HG02970 (cell line): Measurements from ENCODE around the gene TESMIN.

Source experiments
- ATAC-seq: cut with Tn5 transposase; IDR thresholded peaks from one replicate; pipeline ENCODE4 v1.9.1; 2021; ENCODE audit warnings: mild to moderate bottlenecking, moderate library complexity, moderate number of reproducible peaks; ENCODE audit not compliant: unreplicated experiment, low FRiP score

The TESMIN gene

GRCh38 chr11:68686486-68686885 is 64.8 kb downstream of the TESMIN start:
- ATAC-seq, result no peak

DNA sequence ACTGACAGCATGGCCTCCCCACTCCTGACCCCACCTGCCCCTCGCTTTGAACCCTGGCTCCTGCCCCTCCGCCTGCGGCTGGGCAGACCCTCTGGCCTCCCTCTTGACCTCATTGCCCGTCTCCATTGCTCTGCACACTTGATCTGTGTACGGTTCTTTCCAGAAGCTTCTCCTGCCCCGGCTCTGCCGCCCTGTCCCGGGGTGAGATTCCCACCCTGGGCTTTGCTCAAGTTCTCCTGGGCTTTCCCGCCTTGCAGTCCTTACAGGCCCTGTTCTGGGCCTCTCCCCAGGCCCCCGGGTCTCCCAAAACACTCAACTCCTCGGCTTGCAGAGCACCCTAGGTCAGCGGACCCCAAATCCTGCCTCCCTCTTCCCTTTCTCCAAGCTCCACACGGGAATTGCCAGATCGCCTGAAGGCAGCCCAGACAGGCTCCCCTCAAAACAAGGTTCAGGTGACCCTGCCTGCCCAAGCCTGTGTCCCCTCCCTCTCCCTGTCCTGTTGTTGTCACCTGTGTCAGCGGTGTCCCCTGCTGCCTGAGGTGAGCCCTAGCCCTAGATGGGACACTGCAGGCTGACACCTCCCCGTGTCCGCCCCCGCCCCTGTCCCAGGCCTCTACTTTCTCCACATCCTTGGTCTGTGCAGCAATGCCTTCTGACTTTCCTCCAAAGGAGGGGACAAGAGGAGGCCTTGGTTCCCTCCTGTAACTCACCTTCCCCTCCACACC is 65.5 kb downstream of the TESMIN start:
- no peak for ATAC-seq

- no peak for ATAC-seq
Observed at GRCh38 chr11:68684385-68685356, 66.6 kb downstream of the TESMIN start, which contains the start of gene GAL. Gene GAL (plus strand): TSS chr11:68684544. CDS start chr11:68684924, 380 bp downstream.

GRCh38 chr11:68683536-68684384 is 67.6 kb downstream of the TESMIN start:
- no peak for ATAC-seq

DNA sequence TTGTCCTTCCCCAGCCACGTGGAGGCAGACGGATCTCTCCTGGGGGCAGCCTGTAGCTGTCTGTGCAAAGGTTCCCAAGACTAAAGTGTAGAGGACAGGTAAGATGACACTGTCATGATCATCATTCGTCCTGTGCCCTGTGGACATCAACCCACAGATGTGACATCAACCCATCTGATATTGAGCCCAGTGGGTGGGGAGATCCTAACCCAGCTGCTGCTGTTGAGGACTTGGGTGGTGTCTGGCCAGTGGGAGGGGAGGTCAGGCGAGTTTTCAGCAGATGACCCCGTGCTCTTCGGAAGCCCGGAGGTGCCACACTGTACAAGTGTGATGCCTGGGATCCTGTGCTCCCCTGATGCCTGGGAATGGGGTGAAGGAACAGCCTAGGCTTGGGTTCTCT is 68.2 kb downstream of the TESMIN start:
- ATAC-seq, result no peak

GRCh38 chr11:68682531-68682961 is 68.8 kb downstream of the TESMIN start:
- ATAC-seq, result no peak

GRCh38 chr11:68680541-68681231 is 70.6 kb downstream of the TESMIN start:
- no peak for ATAC-seq

GRCh38 chr11:68678031-68678441 is 73.3 kb downstream of the TESMIN start:
- no peak for ATAC-seq

- ATAC-seq, result no peak
Observed at GRCh38 chr11:68677432-68677831, 73.9 kb downstream of the TESMIN start.

DNA sequence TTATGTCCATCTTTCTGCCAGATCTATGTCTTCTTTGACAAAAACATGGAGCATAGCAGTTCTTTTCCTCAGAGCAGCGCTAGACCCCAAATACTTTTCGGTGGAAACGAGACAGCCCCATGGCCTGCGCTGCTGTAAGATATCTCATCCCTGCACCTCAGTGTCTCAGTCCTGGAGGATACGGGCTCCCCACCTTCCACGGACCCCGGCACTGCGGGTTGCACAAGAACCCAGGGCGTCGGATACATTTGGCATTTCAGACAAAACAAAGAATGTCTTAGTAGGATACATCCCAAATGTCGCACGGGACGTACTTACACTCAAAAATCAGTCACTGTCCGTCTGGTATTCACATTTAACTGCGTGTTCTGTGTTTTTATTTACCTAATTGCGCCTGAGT is 76.9 kb downstream of the TESMIN start:
- ATAC-seq, result no peak

DNA sequence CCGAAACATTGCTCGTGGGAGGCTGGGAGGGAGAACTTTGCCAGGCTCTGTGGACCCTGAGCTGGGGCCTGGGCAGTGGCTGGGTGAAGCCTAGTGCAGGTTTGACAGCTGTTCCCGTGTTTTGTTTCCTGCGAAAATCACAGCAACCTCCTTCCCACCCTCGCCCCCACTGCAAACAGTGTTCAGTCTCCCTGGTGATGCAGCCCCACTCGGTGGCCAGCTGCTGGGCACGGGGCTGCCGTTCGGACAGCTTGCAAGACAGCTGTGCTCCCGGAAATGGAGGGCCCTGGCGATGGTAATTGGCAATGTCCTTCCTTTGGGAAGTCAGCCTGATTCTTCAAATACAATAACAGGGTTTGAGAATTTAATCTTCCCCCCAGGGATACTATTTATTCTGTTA is 77.3 kb downstream of the TESMIN start:
- ATAC-seq, result no peak

- ATAC-seq, result no peak
Observed at GRCh38 chr11:68673306-68673945, 77.9 kb downstream of the TESMIN start.

DNA sequence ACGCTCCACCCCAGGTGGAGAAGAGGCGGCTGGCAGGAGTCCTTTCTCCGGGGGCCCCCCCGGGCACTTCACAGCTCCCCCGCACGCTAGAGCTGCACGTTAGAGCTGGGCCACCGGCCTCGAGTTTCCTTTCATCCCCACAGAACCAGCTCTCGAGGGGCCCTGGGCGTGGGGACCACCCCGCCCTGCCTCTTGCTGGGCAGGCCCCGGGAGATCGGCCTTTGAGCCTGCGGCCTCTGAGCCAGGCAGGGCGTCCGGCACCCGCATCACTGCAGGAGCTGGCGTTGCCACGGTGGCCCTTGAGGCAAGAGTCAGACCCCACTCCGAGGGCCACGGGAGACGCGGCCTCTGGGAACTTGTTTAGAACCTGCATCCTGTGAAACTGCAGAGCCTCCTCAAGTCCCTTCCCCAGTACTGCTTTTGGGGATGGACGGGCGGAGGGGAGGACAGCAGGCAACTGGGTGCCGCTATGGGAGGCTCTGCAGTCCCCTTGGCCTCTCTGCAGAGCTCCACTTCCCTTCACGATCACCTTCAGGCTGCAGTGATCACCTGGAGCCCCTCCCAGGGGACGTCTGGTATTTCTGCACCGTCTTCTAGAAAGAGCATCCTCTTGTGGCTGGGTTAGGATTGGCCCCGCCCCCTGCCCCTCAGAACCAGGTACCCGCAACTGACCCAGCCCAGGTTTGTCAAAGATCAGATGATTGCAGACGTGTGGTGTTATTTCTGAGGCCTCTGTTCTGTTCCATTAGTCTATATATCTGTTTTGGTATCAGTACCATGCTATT is 80.9 kb downstream of the TESMIN start:
- no peak for ATAC-seq

DNA sequence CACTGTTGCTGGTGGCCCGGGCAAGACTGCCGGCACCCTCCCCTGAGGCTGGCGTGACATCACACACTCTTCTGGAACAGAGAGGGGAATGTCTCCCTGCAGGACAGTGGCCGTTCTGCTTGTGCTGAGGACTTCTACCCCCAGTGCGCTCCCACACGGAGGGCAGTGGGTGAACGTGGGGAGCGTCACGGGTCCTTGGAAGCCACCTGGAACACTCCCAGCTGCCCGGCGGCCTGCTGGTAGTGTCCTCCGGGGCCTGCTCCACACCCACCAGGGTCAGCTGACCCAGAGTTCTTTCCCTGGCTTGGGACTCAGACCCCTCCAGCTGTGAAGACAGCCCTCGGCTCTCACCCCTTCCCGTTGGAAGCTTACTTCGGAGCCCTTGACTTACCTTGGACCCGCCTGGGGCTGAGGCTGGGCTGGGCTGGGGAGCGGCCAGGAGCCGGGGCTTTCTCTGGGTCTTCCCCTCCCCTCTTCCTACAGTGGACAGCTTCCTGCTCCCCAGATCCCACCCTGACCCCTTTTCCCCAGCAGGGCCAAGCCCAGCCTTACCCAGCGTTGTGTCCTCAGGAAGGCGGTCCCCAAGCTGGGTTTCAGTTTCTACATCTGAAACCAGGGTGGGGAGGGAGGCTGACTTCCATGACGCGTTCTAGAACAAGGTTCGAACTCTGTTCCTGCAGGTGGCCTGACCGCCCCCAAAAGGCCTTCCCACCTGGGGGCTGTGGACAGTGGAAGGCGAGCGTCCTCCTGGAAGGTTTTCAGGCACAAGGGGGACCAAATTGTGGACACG is 81.8 kb downstream of the TESMIN start:
- ATAC-seq, result no peak

GRCh38 chr11:68667511-68668500 is 83.5 kb downstream of the TESMIN start:
- ATAC-seq, result no peak

- no peak for ATAC-seq
Observed at GRCh38 chr11:68666849-68667248, 84.5 kb downstream of the TESMIN start.

GRCh38 chr11:68665436-68665835 is 85.9 kb downstream of the TESMIN start:
- no peak for ATAC-seq
